Activated T-cell treated with anti-CD3 and anti-CD28 coated beads for 24 hours (primary cell): ENCODE measurements around the gene CNTN5.

Experiments
- DNase-seq: peaks from one replicate; pipeline ENCODE4 v3.0.0-alpha.2; 2020; ENCODE audit warnings: low read depth

The CNTN5 gene

DNA sequence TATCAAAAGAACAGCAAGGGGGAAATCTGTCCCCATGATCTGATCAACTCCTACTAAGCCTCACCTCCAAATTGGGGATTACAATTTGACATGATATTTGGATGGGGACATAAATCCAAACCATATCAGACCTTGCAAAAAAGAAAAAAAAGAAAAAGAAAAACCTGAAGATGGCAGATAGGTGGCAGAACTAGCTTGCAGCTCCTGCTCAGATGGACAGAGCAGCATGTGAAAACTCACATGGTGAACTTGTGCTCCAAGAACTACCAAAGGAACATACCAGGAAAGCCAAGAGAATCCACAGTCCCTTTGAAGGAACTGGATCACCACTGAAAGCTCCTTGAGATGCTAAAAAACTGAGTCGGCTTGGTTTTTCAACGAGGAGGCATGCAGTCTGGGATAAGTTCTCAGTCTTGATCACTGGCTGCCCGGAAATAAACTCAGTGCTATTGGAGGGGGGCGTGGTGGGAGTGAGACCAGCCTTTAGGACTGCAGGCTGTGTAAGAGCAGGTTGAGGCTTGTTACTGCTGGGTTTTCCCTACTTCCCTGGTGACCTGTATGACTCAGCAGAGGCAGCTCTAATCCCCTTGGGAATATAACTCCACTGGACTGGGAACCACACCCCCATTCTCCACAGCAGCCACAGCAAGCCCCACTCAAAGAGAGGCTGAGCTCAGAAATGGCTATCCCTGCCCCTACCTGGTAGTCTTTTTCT lies 1308.0 kb downstream of the CNTN5 start:
- no peak for DNase-seq

DNA sequence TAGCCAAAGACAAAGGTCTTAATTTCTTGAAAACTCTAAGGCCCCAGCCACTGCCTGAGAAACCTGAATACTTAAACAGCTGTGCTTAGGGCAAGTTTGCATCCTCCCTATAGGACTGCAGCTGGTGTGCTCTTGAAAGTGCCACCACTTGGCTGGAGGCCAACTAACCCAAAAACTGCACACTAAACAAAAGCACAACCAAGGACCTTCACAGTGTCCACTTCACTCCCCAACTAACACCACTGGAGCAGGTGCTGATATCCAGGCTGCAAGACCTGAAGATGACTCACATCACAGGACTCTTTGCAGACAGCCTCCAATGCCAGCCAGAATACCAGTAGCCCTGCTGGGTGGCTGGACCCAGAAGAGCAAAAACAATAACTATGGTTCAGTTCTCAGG lies 1308.6 kb downstream of the CNTN5 start:
- DNase-seq, result no peak

DNA sequence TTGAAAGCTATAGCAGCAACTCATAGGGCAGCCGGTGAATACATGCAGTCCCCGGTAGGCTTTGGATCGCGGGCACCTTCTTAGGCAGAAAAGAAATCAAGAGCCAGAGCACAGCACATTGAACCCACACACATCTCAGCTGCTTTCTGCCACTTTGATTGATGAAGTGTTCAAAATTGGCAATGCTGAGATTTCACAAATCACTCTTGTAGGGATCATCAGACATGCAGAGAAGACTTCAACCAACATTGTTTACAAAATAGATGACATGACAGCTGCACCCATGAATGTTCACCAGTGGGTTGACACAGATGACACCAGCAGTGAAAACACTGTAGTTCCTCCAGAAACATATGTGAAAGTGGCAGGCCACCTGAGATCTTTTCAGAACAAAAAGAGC lies 1316.1 kb downstream of the CNTN5 start:
- no peak for DNase-seq

DNA sequence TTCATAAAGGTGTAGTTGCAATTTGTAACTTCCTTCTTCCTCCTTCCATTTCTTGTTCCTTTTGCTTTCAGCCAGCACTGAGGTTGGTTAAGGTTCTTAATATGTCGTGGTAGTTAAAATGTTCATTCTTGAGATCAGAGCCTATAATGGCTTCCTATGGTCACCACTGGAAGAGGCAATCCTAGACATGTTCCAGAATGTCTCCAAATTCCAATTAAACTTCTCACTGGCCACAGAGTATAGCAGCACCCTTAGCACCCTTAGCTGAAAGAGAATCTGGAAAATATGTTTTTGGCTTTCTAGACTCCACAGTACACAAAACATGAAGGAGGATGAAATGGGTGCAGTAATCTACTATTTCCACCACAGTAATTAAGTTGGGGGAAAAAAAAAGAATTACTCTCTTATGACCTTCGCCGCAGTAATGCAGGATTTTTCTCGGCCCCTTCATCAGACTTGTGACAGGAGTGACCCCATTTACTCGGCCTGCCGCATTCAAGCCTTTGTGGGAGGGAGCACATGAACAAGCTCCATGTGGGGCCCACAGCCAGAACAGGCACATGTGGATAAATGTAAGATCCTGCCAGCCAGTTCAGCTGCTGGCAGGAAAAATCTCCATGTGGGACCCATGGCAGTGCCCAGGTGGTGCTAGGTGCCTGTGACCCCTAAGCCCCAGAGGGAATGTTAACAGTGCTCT lies 1317.5 kb downstream of the CNTN5 start:
- no peak for DNase-seq

DNA sequence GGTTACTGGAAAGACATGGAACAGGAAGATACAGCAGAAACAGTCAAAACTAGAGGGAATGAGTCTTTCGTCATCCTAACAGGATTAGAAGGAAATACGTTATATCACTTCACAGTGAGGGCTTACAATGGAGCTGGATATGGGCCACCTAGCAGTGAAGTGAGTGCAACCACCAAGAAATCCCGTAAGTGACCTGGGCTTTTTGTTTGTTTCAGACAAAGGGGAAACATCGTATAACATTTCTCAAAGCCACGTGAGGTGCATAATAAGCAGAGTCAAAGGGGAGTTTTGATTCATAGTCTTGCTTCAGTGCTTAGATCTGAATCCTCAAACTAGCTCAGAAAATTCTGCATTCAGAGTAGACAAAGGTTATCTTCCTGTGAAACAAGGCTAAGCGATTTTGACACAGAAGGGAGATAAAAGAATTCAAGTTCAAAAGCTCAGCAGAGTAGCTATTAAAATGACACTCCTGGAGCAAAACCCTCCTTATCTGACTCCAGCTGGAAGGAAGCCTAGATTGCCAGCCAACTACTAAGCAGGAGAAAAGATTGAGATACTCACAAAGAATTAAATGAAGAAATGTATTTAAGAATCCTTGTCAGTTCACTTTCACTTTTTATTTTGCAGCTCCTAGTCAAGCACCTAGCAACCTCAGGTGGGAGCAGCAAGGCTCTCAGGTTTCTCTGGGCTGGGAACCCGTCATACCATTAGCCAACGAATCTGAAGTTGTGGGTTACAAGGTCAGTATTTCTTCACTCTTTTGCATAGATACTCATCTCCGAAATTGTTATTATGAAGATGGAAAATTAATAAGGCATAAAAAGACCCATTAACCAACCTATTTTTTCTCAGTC lies 1319.9 kb downstream of the CNTN5 start:
- no peak for DNase-seq

DNA sequence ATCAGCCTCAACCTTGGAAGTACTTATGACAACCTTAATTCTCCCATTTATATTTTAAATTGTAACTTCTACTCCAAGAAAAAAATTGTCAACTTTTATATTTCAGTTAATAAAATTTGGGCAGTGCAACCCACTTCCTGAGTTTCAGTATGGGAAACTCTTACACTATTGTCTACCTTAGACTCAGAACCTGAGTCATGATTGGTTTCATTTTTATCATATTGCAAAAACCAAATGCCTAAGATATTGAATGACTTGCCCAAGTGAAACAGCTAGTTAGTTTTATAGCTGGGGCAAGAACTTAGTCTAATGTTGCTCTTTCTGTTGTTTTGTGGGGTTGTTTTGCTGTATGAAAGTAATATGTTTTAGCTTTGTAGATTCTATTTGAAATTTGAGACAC lies 1332.3 kb downstream of the CNTN5 start:
- no peak for DNase-seq

DNA sequence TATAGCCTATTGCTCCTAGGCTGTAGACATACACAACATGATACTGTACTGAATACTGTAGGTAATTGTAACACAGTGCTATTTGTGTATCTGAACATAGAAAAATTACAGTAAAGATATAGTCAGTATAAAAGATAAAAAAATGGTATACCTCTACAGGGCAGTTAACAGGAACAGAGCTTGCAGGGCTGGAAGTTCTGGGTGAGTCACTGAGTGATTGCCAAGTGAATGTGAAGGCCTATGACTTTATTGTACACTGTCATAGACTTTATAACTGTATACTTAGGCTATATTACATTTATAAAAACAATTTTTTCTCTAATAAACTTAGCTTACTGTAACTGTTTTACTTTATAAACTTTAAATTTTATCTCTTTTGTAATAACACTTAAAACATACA lies 1334.0 kb downstream of the CNTN5 start:
- DNase-seq, result no peak

DNA sequence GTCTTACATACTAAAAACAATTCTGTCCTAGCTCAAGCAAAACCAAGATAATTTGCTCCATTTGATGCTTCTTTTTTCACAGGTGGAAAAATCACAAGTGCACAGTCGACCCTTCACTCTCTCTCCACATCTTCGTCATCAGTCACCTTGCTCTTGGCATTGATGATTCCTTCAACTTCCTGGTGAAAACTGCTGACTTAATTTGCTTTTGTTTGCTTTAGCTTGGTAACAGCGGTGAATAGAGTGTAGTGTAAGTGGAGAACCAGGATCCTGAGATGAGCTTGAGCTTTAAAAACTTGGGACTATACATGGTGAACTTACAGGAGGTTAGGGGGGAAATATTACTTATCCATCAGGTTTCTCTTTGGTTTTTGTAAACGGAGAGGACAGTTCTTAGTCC lies 1335.3 kb downstream of the CNTN5 start:
- no peak for DNase-seq

DNA sequence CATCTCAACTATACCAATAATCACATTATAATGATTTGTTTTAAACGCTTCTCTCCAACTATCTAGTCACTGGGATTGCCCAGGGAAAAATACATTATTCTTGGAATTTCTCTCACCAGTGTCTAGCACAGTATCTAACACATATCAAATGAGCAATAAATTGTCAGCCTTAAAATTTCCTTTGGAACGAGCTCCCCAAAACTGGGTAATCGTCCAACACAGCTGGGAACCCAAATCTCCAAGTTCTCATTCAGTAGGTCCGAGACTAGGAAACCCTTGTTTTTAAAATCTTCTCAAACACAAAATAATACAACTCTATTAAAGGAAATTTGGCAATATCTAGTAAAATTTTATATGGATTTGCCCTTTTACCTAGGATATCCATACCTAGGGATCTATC lies 1338.5 kb downstream of the CNTN5 start:
- no peak for DNase-seq

DNA sequence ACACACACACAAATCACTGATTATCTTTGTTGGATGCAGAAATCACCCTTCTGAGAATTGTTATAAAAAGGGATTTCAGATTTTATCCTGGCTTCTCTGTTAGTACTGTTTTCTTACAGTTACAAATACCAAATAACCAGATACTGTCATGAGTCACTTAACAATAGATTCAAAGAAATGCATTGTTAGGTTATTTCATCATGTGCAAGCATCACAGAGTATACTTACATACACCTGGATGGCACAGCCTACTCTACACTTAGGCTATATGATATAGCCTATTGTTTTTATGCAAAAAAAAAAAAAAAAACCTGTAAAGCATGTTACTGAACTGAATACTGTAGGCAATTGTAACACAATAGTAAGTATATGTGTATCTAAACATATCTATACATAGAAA lies 1347.1 kb downstream of the CNTN5 start:
- DNase-seq, result no peak

DNA sequence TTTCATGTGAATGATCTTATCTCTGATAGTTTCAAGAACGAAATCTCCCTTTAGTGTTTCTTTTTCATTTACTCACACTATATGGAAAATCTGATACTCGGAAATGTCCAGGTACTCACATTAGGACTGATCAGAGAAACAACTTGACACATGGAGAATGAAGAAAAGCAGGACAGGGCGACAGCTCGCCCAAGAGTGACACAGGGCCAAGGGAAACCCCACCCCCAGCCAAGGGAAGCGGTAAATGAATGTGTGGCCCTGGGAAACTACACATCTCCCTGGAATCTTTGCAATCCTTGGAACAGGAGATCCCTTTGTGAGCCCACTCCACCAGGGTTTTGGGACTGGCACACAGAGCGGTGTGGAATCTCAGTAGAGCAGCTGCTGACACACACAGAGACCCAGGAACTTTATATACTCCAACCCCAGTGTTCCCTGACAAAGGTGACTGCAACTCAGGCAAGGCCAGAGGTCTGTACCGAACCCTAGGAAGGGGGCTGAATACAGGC lies 1362.7 kb downstream of the CNTN5 start:
- no peak for DNase-seq

DNA sequence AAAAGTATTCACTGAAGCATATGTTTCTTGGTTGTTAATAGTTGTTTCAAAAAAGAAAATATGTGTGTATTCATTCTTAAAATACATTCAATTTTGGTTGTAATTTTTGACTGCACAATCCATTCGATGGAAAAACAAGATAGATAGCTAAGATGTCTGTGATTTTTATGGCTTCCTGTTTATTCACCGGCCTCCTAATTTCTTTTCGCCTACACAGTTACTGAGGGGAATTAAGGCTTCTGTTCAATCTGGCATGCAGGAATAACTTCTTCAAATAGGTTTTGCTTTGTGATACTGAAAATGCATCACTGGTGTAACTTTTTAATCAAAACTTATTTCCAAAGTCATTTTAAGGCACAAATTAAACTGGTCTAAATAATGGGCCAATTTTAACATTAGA lies 1375.5 kb downstream of the CNTN5 start:
- DNase-seq, result no peak

DNA sequence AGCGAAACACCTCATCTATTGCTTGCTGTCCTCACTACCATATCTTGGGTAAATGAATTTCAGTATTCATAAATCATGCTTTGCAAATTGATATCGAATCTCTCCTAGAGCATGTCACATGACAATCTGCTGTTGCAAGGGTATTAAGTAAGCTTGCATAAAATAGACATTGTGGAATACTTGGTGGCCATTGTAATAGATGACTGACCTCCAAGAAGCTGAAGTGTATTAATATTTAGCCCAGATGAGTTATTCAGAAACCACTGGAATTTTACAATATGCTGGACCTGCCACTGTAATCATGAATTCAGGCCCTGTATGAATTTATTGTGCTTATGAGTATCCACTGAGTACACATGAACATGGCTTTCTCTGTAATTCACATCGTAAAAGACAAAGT lies 1376.7 kb downstream of the CNTN5 start:
- DNase-seq, result no peak

DNA sequence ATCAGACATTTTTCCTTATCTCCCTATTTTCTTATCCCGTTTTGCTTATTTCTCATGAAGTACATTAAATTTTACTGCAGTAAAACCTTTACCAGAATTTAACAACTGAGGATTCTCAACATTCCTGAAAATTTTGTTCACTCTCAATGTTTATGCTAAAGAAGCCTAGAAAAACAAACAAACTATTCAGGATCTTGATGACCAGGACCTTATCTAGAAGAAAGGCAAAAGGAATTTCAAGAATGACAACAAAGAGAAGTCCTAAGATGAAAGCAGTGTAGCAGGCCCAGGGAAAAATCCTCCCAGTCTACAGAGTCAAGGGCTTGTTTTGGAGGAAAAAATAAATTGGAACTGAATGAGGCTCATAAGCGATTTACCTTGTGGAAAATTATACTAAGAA lies 1383.1 kb downstream of the CNTN5 start:
- DNase-seq, result no peak

DNA sequence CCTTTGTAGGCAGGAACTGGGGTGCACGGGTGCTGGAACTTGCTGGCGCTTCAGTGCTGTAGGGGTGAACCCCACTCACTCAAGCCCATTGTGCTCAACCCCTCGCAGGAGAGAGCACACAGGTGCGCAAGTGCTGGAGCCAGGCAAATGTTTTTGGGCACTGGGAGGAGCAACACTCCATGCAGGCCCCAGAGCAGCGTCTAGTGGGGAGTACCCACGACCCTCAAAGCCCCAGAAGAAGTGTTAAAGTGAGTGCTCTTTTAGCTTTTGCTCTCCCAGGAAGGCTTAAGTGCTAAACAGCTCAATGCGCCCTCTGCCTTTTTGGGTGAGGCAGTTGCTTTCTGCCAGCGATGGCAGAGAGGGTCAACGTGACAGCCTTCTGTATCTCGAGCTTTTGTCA lies 1384.2 kb downstream of the CNTN5 start:
- DNase-seq, result no peak
